ENCODE results near the gene TCF3.
A peak's percentile ranks its signal among the peaks of the same experiment; 100 is the strongest.
"Not testable (repeated sequence)": the region's sequence is repeated elsewhere in the genome, so short reads cannot be mapped to it uniquely, and the experiment has no call there.

Gene TCF3

DNA sequence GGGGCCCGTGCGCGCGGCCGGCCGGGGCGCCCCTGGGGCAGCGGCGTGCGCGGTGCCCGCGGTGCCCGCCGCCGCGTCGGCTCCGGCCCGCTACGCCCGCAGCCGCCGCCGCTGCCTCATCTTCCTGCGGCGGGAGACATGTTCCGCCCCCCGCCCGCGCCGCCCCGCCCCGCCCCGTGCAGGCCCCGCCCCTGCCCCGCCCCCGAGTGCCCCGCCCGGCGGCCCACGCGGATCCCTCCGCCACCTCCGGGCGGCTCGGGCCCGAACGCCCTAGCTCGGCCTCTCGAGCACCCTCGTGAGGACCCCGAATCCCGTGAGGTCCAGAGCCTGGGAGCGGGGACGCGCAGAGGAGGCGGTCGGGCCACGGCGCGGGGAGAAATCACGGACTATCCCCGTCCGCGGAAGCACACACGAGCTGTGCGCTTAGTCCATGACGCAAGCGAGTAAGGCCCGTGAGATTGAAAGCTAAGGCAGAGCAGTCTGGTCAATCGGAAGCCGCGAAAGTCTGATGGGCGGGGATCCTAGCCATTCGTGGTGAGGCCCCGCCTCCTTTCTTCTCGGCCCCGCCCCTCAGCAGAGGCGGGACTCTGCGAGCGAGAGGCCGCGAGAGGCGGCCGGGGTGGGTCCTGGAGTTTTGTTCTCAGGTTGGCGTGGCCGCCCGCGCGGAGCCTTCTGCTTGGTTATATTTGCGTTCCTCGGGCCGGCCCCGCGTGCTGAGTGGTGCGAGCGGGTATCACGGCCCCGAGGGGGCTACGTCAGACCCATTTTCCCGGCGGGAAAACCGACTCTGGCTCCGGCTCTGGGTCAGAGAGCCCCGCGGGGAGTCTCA lies at the start of gene TCF3:
TCF3 (minus strand) TSS at position 145 of the 829 bp plus-strand sequence. CDS start 2,367 bp downstream, outside the sequence.
- peak; percentile 98 for DNase-seq

DNA sequence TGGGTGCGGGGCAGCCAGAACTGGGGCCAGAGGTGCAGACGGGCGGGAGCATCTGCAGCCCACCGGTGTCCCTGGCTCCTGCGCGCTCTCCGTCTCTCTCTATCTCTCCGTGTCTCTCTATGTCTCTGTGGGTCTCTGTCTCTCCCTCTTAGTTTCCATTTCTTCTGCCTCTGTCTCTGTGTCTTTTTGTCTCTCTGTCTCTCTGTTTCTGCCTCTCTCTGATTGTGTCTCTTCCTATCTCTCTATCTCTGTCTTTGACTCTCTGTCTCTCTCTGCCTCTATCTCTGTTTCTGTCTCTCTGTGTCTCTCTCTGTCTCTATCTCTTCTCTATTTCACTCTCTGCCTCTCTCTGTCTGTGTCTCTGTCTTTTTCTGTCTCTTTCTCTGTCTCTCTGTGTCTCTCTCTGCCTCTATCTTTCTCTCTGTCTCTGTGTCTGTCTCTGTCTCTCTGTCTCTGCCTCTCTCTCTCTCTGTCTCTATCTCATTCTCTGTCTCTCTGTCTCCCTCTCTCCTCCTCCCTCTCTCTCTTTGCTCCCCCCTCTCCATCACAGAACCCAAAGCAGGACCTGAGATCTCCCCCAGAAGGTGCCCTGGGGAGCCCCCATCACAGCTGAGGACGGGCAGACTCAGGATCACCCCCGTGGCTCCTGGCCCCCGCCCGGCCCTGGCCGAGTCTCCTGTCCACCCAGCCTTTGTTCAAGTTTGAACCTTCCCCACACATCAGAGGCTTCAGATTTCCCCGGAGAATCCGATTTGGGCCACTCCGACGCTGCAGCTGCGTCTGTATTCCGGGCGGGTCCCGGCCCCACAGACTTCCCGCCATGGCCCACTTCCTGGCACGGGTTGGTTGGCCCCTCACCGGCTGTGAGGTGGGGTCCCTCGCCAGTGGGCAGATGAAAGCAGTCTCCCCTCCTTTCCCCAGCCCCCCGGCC lies 48.6 kb upstream of the TCF3 start:
- no peak for DNase-seq

DNA sequence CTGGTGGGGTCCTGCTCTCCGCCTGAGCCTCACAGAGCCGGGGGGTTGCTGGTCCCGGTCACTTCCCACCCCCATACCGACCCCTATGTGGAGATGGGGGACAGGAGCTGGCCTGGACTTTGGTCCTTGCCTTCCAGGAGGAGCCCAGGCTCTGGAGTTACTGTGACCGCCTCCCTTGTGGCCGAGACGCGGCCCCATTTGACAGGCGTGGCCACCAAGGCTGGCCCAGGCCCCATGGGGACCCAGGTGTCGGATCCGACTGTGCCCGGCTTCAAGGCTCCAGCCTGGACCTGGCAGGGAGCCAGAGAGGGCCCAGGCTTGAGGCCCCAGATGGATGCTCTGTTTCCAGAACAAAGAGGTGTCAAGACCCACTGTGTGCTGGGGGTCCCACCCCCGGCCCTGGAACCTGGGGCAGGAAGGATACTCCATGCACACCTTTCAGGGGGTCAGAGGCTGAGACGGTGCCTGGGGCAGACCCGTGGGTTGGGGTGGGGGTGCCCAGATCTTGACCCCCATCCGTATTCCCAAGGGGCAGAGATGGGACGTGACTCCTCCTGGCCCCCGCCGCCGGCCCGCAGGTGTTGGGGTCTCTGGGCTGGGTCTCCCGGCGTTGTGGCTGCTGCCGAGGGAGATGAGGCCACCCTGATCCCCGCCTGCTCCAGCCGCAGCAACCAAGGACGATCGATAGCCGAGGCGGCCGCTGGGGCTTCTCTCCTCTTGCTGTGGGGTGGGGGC lies 47.8 kb upstream of the TCF3 start:
- no peak for DNase-seq

DNA sequence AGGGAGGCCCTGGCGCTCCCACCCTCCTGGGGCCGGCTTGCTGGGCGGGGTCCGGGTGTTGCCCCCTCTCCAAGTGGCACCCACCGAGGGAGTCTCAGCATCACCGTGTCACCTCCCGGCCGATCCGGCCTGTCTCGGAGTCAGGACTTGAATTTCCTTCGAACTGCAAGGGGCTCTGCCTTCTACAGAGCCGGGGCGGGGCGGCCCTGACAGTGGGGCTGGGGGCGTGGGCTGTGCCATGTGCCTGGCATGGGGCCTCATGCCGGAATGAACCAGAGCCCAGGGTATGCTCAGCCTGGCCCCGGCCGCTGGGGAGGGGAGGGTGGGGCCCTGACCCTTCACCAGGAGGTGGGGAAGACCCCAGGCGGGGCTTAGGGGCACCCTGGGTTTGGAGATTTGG lies 47.0 kb upstream of the TCF3 start:
- DNase-seq: no peak

DNA sequence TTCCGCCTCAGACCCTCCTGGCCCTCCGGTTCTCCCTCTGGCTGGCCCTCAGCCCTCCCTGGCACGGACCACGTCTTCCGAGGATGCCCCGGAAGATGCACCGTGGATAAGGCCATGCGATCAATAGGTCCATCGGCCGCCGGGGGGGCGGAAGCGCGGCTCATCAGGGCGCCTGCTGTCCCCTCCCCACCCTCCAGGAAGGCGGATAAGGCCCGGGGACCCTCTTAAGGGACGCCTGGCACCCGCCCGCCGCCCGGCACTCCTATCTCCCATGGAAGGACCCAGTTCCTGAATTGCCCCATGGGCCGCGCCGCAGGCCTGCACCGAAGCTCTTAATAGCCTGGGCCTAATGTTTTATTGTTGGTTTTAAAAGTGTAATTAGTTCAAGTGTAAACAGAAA lies 46.2 kb upstream of the TCF3 start:
- DNase-seq: no peak

DNA sequence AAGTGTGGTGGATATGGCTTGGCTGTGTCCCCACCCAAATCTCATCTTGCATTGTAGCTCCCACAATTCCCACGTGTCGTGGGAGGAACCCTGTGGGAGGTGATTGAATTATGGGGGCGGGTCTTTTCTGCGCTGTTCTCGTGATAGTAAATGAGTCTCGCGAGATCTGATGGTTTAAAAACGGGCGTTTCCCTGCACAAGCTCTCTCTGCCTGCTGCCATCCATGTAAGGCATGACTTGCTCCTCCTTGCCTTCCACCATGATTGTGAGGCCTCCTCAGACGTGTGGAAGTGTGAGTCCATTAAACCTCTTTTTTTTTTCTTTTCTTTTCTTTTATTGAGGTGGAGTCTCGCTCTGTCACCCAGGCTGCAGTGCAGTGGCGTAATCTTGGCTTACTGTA lies 43.1 kb upstream of the TCF3 start:
- not testable (repeated sequence) for DNase-seq

DNA sequence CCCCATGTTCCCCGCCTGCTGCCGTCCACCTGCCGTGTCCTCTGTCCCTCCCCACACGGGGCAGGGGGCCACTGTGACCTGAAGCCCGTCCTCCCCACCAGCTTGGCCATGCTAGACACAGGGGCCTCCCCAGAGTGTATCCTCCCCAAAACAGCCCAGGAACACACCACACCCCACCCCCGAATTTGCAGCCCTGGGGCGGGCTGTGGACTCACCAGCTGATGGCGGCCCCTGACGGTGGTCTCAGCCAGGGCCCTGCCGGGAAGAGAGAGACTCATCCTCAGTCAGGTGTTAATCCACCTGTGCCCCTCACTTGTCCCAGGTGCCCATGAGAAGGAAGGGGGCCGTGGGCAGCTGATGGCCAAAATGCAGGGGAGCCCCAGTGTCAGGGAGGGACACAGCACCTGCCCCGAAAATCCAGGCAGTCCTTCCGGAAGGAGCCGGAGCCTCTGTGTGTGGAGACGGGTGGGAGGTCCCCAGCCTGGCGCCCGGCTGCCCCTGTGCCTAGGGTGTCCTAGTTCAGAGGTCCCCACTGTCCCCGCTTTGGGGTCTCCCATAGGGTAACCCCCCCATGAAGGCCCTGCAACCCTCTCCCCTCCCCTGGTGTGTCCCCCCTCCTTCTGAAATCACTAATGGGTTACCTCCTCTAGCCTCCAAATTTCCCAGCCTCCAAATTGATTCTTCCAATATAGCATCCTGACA lies 39.3 kb upstream of the TCF3 start:
- no peak for DNase-seq

DNA sequence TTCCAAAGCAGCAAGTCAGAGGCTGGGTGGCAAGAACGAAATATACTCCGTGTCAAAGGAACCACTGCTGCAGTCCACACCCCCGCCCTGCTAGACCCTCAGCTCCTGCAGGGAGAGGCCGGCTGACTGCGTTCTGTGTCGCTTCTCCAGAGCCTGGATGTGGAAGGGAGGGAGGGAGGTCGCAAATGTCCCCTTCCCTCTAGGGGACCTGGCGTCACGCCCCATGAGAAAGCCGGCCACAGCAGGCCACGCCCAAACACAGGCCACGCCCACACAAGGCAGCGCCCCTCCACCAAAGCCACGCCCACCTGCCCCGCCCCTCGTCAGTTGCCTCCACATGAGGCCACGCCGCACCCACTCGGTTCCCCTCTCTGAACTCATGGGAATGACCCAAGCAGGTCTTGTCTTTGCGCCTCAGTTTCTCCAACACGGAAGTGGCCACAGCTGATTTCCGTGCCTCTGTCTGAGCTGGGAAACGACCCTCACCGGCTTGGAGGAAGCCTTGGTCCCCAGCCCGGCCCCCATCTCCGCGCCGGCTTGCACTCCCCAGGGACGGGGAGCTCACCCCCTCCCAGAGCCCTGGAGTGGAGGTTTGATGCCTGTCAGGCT lies 38.4 kb upstream of the TCF3 start:
- peak; percentile 72 for DNase-seq

DNA sequence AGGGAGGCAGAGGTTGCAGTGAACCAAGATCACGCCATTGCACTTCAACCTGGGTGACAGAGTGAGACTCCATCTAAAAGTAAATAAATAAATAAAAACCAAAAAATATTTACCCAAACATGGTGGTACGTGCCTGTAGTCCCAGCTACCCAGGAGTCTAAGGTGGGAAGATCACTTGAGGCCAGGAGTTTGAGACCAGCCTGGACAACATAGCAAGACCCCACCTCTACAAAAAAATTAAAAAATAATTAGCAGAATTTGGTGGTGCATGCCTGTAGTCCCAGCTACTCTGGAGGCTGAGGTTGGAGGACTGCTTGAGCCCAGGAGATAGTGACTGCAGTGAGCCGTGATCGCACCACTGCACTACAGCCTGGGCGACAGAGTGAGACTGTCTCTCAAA lies 33.4 kb upstream of the TCF3 start:
- not testable (repeated sequence) for DNase-seq

DNA sequence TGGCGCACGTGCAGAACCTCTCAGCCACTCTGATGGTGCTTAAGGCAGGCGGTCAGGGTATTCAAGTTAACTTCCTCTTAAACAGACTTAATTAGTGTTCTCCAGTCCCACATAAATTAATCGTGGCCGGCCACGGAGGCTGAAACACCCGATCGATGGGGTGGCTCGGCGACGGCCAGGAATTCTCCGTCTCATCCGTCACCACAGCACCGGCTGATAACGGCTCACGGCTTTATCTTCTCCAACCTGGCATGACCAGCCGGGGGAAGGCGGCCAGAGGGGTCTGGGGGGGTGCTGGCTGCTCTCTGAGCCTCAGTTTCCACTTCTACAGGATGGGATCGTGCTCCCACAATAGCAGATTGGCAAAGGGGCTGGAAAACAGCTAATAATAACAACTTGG lies 32.6 kb upstream of the TCF3 start:
- DNase-seq: no peak

DNA sequence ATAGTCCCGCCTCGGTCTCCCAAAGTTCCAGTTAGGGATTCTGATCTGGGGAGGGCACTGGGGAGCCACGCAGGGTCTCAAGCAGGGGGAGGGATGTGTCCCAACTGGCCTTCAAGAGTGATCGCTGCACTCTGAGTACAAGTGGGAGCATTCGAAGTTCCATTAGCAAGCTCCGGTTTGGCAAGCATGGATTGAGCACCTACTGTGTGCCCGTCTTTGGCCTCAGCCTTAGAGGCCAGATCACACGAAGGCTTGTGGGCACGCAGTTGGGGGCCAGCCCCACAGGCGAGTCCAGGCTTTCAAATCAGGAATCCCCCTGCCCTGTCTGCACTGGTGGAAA lies 32.1 kb upstream of the TCF3 start:
- no peak for DNase-seq

DNA sequence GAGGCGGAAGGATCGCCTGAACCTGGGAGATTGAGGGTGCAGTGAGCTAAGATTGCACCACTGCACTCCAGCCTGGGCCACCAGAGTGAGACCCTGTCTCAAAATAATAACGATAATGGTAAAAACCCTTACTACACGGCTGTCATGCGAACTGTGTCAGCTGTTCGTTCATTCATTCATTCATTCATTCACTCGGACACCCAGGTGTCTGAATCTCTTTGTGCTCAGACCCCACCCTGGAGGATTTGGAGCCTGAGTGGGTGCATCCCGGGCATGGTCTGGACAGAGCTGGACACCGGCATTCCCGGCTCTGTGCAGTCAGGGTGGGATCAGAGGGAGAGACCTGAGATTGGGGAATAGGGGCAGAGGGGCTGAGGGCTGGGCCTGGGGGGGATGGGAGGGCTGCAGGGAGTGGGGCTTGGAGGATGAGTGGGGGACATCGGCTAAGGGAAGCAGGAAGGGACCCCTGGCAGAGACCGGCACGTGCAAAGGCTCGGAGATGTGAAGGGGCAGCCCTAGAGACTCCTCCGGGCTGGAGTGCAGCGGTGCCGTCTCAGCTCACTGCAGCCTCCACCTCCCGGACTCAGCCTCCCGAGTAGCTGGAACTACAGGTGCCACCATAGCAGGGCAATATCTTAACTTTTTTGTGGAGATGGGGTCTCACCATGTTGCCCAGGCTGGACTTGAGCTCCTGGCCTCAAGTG lies 31.6 kb upstream of the TCF3 start:
- DNase-seq: no peak

DNA sequence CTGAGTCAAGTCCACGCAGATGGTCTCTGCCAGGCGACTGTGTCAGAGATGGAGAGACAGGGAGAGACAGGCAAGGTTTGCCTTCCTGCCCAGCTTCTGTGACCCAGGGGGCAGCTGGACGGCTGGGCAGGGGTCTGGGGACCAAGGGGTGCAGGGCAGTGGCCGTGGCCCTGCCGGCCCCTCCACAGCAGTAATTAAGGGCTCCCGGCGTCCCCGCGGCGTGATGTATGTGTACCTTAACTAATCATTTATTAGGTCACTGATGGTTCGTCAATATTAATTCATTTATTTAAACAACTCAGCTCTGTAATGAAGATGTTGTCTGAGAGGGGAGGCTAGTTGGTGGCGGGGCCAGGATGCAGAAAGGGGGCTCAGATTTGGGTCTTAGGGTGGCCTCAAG lies 28.6 kb upstream of the TCF3 start:
- no peak for DNase-seq

DNA sequence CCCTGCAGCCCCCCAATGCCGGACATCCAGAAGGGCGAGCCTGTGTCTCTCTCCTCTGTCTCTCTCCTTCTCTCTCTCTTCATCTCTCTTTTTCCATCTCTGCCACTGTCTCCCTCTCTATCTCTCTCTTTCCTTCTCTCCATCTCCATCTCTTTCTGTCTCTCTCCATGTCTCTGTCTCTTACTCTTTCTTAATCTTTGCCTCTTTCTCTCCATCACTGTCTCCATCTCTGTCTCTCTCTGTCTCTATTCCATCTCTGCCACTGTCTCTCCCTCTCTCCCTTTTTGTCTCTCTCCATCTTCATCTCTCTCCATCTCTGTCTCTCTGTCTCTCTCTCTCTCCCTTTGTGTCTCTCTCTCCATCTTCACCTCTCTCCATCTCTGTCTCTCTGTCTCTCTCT lies 25.7 kb upstream of the TCF3 start:
- no peak for DNase-seq

DNA sequence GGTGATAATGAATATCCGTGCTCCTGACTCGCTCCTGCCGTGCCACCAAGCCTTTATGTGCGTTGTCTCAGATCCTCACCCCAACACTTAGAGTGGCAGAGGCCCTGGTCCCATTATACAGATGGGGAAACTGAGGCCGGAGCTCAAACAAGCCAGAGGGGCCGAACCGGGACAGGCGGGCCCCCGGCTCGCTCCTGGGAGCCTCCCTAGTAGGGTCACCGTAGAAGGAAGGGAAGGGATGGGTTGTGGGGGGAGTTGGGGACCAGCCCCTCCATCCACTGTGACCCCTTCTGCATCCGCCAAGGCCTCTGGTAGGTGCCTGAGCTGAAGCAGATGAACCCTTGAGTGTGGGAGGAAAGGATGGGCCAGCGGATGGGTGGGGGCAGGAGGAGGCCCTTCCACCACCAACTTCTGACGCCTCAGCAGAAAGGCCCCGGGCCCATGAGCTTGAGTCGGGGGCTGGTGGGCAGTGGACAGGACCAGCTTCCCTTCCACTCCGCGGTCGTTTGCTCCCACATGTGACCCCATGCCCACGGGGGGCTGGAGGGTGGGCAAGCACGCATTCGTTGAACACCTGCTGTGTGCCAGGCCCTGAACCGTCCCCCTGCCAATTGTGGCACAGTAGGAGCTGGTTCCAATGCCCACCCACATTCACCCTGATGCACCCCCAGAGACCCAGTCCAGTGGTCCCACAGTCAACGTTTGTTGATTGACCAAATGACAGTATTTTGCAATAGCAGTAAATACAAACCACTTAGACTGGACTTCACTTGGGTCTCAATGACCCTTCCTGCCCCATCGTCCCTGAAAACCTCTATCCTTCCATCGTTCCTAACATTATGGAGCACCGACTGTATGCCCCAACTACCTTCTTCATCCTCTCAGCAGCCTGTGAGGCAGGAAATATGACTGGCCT lies 24.2 kb upstream of the TCF3 start:
- DNase-seq: no peak

DNA sequence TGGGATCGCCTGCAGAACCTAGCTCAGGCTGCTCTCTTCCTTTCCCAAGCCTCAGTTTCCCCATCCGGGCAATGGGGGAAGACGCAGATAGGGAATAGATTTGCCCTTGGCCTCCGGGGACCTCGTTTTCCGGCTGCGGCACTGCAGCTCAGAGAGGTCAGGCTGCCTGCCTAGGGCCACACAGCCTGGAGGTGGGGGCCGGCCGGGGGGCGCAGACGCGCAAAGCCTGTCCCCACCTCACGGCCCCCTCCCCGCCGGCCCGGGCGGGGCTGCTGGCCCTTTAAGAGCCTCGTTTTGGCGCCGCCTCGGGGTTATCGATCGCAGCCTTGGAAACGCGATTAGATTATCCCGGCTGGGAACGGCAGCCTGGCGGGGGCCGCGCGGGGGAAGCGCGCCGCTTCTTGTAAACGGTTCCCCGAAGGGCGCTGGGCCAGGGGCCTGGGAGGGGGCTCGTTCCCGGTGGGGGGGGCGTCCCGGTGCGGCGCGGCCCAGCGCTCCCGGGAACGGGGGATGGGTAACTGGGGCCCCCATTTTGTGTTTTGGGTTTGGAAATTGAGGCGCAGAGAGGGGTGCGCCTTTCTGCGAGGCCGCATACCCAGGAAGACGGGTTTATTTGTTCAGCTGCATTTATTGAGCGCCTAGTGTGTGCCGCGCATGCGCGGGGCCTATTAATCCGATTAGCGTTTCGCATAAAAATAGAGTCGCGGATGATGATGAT lies 23.4 kb upstream of the TCF3 start:
- no peak for DNase-seq

DNA sequence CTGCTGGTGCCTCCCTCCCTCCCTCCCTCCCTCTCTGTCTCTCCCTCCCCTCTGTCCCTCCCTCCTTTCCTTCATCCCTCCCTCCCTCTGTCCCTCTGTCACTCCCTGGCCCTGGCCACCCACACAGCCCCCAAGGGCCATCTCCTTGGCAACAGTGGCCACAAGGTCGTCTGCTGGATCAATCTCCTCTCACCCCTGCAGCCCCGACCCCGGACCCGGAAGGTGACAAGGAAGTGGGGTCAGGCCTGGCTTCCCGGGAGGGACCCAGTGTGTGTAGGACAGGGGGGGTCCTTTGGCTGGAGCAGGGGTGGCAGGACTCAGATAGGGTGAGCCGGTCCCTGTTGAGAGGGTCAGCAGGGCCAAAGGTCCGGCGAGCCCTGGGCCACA lies 21.9 kb upstream of the TCF3 start:
- no peak for DNase-seq

DNA sequence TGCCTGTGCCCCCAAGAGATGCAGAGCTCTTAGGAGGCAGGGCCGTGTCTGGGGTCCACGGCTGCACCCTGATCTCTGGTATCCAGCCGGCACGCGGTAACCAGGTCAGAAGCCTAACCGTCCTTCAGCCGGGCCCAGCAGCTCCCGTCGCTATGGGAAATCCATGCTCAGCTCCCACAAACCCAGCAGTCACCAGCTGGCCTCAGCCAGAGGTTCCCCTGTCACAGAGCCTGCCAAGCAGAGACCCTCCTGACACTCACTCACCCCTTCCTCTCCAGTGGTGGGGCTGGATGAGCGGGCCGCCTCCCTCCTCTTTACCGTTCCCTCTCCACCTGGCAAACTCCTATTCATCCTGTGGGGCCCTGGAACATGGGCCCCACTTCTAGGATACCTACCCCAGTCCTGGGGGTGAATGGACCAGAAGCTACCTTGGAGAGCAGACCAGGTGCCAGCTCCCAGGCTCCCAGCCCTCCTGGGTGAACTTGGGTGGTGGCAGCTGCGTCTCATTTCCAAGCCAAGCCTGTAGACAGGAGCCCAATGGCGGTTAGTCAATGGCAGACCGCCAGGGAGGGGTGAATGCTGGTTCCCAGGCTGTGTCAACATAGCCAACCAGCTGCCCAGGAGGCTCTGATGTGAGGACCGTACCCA lies 21.4 kb upstream of the TCF3 start:
- DNase-seq: peak; percentile 57

Measured in hematopoietic multipotent progenitor cell treated with erythropoietin and hydrocortisone succinate and interleukin-3 and kit ligand, for 8 days (in vitro differentiated cells).